Measurements from ENCODE around the gene RPRD2.

DNA sequence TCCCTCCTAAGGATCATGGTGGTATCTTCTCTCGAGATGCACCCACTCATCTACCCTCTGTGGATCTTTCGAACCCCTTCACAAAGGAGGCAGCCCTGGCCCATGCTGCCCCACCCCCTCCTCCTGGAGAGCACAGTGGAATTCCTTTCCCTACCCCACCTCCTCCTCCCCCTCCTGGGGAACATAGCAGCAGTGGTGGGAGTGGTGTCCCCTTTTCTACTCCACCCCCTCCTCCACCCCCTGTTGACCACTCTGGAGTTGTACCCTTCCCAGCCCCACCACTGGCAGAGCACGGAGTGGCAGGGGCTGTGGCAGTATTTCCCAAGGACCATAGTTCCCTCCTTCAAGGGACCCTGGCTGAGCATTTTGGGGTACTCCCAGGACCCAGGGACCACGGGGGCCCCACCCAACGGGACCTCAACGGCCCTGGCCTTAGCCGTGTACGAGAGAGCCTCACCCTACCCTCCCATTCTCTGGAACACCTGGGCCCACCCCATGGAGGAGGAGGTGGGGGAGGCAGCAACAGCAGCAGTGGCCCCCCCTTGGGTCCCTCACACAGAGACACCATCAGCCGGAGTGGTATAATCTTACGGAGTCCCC is 108.8 kb downstream of the RPRD2 start:
- TF ChIP-seq, protein P1, sequence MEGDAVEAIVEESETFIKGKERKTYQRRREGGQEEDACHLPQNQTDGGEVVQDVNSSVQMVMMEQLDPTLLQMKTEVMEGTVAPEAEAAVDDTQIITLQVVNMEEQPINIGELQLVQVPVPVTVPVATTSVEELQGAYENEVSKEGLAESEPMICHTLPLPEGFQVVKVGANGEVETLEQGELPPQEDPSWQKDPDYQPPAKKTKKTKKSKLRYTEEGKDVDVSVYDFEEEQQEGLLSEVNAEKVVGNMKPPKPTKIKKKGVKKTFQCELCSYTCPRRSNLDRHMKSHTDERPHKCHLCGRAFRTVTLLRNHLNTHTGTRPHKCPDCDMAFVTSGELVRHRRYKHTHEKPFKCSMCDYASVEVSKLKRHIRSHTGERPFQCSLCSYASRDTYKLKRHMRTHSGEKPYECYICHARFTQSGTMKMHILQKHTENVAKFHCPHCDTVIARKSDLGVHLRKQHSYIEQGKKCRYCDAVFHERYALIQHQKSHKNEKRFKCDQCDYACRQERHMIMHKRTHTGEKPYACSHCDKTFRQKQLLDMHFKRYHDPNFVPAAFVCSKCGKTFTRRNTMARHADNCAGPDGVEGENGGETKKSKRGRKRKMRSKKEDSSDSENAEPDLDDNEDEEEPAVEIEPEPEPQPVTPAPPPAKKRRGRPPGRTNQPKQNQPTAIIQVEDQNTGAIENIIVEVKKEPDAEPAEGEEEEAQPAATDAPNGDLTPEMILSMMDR (conservative IDR thresholded peaks at IDR 0.05; ENCODE audit: low read depth in 2 of 2) = no peak
- TF ChIP-seq POLR2AphosphoS5 (IDR thresholded peaks at IDR 0.05; ENCODE audit: low read depth) (no peak), JUNB (IDR thresholded peaks at IDR 0.05; ENCODE audit: unreplicated experiment) (no peak), REST (IDR thresholded peaks at IDR 0.05; ENCODE audit: unreplicated experiment) (no peak), EZH2 (IDR thresholded peaks at IDR 0.05; ENCODE audit: low read depth, unreplicated experiment) (no peak), CREB1 (CRISPR knock-in tag; IDR thresholded peaks at IDR 0.05; ENCODE audit: low read depth) (no peak)
- TF ChIP-seq, protein P2, sequence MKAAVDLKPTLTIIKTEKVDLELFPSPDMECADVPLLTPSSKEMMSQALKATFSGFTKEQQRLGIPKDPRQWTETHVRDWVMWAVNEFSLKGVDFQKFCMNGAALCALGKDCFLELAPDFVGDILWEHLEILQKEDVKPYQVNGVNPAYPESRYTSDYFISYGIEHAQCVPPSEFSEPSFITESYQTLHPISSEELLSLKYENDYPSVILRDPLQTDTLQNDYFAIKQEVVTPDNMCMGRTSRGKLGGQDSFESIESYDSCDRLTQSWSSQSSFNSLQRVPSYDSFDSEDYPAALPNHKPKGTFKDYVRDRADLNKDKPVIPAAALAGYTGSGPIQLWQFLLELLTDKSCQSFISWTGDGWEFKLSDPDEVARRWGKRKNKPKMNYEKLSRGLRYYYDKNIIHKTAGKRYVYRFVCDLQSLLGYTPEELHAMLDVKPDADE (IDR thresholded peaks at IDR 0.05) = no peak
